Stromal cell of bone marrow (primary cell): ENCODE results near the gene SDF2.

Experiments
- DNase-seq: peaks from one replicate; pipeline ENCODE4 v3.0.0-alpha.2; 2012; ENCODE audit warnings: low read depth

Gene SDF2, protein sequence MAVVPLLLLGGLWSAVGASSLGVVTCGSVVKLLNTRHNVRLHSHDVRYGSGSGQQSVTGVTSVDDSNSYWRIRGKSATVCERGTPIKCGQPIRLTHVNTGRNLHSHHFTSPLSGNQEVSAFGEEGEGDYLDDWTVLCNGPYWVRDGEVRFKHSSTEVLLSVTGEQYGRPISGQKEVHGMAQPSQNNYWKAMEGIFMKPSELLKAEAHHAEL

DNA sequence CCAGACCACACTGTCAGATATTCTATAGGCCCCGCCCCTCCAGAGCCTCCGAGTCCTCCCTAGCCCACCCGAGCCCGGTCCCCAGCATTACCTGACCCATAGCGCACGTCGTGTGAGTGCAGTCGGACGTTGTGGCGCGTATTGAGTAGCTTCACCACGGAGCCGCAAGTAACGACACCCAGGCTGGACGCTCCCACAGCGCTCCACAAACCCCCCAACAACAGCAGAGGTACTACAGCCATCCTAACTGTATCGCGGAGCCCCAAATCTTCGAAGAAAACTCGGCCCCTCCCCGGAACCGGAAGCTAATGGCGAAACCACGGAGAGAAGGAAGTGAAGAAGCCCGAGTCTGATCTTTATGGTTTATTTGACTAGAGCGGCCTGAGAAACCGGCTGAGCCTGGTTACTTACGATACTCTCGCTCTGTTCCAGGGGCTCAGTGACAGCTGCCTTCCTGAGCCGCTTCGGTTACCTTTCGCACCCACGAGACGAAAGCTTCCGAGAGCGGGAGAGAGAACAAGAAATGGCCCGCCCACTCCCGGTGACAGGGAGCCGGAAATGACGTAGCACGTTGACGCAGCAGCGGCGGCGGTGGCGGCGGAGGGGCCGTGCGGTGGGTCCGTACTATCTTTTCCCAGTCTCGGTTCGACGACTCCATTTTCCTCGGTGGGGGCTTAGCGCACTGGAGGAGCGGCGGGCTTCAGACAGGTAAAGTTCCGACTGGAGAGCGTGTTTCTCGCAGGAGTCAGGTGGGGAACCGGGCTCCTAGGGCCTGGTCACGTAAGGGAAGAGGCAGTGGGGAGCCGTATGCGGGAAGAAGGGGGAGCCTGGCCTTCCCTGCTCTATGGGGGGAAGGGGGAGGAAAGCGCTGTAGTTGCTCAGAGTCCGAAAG, at the start of gene SDF2, which contains the start of gene SUPT6H:
Gene SDF2 (minus strand): TSS at position 272 of the 892 bp plus-strand sequence. CDS start 30 bp downstream, at position 242.
Gene SUPT6H (plus strand): TSS at position 571 of the 892 bp plus-strand sequence. CDS start 11,197 bp downstream, outside the sequence.
- DNase-seq, result peak; percentile 78

GRCh38 chr17:28710861-28711722, 49.4 kb upstream of the SDF2 start:
- peak; percentile 79 for DNase-seq

DNA sequence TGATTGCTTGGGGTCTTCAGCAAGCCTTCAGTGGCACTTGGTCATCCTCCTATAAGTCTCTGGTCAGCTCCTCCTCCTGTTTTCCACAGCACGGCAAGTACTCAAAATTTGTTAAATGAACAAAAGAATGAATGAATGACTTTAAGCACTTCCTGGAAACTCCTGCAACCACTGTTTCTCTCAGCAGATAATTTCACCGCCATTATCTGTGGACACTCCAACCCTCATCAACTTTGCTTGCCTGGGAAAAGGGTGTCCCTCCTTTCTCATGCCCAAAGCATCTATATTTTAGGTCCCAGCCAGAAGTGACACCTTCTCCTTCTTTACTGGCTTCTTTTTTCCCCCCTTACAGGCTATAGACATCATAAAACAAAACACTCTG, 45.6 kb upstream of the SDF2 start:
- no peak for DNase-seq

DNA sequence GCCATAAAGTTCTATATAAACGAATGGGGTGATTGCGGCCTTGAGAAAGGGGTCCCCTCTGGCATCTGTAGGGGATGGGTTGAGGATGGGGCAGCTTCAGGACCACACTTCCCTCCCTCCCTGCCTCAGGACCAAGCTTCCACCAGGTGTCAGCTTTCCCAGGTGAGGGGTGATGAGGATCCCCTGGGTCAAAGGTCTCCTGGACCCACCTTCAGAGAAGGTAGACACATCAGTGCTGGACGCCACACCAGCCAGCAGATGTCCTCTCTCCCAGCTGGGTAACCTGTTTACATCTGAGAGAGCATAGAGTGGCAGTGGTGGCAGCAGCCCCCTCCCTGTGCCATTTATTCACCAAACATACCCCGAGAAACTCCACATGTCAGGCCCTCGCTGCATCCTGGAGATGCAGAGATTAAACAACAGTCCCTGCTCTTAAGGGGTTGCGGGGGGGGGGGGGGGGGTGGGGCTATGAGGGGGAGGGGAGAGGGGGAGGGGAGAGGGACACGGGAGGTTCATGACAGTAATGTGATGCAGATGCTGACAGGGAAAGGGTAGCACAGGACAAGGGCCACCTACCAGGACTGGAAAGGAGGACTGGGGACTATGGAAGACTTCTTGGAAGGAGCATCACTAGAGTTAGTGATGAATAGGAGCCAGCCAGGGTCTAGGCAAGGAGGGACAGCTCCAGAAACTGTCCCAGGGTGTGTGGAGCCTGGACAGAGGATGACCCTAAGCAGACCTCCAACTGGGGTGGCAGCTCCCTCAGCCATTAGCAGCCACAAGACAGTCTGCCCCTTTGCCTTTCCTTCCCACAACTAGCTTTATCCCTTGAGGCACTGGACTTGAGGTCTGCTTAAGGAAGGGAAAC, 45.0 kb upstream of the SDF2 start:
- no peak for DNase-seq

DNA sequence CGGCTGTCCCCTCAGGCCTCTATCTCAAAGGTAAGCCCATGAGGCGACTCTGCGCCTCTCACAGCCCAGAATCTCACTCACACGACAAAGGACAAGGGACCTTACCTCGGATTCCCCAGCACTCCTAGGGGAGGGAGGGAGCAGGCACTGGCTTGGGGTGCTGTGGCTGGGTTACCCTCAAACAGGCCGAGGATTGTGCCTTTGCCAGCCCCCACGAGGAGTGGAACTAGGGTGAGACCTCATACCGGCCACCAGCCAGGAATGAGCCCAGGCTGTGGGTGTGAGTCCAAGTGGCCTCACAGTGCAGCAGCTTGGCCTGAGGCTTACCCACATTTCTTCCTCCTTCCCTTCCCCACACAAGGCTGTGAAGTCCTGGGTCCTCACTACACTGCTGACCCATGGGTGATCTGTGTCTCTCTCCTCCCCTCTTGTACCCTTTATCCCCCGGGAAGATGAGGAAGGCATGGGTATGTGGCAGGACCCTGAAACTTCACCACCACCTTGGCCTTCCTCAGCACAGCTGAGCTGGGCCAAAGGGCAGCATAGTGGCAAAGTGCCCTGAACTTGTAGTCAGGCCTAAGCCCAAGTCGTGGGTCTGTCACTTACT, 44.1 kb upstream of the SDF2 start:
- no peak for DNase-seq

DNA sequence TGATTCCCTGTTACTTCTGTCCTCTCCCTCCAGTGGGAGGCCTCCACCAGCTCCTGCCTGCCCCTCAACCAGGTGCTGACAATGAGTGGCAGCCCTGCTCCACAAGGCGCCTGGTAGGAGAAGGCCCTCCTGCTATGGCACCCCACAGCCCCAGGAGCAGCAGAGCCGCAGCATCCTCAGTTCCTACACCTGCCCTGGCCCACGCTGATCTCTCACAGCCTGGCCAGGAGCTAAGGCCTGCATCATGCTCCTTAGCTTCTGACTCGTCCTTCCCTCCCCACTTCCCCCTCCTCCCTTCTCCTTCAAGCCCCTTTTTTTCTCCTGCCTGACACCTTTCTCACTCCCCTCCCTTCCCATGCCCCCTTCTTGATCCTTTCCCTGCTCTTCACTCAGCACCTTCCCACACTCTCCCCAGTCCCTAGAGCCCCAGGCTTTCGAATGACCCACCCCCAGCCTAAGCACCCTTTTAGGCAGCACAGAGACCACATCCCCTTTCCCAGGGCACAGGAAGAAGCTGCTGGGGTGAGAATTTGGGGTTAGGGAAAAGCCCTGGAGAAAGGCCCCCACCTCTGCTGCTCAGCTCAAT, 43.5 kb upstream of the SDF2 start:
- no peak for DNase-seq

- DNase-seq, result no peak
Observed at GRCh38 chr17:28704219-28704858, 42.6 kb upstream of the SDF2 start.

DNA sequence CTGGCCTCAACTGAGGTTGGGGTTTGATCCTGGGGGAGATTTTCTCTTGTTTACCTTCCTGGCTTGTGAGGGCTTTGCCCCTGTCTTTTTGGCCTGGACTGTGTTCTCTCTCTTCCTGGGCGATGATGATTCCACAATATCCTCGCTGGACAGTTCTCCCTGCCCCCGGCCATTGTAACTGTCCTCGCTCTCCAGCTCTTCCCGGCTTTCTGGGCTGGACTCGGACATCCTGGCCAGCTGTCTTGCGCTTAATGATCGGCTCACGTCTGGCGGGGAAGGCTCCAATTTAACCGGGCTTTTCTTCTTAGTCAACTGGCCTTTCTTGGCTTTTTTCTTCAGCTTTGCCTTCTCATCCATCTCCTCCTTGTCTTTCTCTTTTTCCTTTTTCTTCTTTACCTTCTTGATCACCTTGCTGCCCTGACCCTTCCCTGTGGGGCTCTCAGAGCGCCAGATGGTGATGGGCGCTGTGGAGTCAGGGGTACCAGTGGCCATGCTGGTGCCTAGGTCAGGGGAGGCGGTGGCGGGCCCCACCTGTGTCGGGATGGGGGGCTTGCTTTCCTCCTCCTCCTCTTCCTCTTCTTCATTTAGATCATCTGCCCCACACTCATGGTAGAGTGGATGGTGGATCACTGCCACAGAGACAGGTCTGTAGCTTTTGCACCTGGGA, 42.0 kb upstream of the SDF2 start:
- no peak for DNase-seq

DNA sequence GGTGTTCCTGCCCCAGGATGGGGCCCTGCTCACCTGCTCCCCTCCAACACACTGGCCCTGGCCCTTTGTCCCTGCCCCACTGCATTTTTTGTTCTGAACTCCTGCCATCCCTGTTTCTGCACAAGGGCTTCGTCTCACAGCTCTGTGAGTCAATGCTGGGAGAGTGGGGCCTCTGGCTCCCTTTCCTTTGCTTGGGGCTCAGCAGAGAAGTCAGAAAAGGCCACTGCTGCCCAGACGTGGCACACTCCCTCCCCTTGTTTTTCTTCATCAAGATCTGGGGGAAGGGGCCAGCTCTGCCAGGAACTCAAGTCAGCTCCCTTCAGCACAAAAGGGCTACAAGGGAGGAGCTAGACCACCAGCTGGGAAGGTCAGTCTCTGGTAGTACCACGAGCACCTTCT, 41.0 kb upstream of the SDF2 start:
- DNase-seq, result no peak

DNA sequence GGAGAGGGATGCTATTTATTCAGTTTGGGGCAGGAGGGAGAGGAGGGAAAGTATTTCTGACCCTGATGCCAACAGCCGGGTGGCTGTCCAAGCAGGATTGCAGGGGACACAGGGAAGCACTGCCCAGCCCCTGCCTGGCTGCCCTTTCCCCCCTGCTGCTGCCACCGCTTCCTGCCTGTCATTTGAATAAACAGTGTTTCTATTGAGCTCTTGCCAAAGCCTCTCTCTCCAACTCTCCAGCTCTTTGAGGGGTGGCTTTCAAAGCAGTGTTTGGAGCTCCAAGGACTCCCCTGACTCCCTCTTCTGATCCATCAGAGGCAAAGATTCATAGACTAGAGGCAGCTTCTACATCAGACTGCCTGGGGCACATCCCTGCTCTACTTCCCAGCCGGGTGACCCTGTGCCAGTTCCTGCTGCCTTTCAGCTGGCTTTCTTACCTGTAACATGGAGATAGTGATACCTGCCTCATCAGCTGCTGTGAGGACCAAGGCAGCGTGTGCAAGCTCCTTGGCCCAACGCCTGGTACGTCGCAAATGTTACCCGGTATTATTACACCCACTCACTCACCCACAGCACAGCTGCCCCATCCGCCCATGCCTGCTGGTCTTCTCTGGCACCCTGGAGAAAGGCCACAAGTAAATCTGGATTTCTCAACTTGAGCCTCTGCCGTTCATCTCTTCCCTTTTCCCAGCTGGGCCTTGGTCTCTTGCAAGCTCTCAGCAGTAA, 40.5 kb upstream of the SDF2 start:
- DNase-seq, result no peak

DNA sequence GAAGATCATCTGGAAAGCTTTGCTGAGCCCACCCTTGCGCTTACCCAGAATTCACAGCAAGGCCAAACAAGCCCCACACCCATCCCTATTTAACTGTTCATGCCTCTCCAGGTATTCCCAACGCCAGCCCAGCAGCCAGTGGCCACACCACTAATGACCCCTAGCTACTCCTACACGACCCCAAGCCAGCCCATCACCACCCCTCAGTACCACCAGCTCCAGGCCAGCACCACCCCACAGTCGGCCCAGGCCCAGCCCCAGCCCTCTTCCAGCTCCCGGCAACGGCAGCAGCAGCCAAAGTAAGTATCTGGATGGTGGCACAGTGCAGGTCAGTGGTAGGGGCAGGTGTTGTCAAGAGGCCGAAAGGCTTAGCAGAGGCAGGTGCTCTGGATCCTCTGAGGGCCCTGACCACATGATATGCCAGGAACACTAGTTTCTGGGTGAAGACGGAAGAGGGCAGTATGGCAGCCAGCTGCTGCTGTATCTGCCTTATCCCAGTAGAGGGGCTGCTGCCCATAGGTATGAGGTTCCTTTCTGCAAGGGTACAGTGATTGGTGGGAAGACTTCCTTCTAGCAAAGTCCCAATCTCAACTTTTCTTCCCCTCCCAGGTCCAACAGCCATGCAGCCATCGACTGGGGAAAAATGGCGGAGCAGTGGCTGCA, 39.3 kb upstream of the SDF2 start:
- DNase-seq, result no peak

- DNase-seq, result no peak
Observed at GRCh38 chr17:28700278-28700677, 38.6 kb upstream of the SDF2 start.

DNA sequence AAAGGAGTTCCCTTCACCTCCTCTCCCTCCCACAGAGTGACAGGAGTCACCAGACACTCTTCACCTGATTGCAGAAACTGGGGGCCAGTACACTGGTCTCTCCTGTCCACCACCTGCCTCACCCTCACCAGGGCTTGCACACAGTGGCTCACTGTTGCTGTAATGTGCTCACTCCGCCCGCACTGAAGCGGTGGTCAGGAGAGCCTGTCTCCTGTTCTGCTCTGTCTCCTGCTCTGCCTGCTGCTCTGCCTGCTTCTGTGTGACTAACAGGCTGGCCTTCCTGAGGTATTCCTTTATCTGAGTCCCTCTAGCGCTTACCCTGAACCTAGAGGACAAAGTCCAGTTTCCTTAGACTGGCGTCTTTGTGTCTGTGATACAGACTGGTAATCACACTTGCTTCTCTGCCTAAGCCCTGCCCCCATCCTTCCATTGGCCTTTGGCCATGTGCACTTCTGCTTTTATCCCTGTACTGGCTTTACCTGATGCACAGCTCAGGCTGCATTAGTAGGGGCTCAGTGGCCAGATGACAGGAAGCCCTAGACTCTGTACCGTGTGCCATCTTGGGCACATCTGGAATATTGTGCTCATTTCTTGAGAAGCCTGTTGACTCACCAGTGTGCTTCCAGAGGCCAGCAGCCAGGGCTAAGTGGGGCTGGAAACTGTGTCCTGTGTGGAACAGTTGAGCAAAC, 36.7 kb upstream of the SDF2 start:
- no peak for DNase-seq

DNA sequence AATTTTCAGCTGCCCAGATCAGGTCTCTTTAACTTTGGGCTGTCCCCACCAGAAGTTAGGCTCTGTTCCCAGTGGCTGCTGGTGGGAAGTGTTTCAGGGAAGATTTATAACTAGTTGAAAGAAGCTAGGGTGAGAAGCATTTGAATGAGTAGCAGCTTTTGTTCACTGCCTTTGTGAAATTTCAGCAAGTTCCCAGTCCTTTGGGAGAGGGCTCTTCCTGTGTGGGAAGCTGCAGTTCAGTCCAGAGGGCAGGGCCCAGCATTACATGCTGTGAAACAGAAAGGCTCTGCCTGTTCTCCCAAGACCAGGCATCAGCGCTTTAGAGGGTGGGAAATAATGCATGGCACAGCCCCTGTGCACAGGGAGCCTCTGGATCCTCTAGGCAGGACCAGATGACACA, 32.2 kb upstream of the SDF2 start:
- DNase-seq, result no peak

DNA sequence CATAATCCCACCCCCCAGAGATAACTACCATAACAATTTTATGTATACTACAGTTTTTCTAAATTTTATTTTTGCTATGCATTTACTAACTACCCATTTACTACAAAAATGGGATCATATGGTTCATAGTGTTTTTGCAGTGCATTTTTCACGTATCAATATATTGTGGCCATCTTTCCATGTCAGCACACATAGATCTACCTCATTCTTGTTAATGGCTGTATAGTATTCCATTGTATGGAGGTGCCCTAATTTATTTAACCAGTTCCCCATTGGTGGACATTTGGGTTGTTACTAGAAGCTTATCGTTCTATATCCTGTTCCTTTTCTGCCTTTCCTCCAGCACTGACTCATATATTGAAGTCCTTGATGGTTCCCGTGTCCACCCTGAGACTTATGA, 27.3 kb upstream of the SDF2 start:
- DNase-seq, result no peak

DNA sequence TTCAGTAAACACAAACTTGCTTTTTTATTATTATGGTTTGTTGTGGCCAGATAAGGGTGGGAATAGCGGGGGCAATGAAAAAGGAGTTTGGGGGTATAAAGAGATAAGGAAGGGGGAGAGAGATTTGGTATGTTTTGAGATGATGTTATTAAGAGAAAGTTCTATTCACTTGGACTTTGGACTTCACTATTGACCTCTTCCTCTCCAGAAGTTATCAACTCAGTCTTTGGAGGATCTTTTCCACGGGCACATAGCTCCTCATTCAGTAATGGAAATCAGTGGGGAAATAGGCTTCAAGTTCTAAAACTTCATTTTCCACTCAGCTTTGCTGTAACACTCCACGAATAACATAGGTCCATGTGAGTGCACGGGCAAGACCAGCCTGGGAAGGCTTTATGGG, 26.8 kb upstream of the SDF2 start:
- DNase-seq, result no peak

DNA sequence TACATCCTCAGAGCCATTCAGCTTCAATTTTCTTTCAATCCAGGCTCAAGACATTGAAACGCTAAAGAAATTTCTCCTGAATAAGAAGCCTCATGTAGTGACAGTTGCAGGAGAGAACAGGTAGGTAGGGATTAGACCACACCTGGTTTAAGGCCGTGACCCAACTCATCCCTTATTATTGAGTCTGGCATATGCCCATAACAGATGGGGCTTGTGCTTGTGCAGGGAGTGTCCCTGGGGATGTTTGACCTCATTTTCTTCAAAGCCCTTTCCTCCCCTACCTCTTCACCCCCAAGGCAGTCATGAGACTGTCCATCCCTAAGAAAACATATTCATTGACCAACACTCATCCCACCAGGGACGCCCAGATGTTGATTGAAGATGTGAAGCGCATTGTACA, 24.6 kb upstream of the SDF2 start:
- no peak for DNase-seq

GRCh38 chr17:28685366-28685765, 23.7 kb upstream of the SDF2 start:
- no peak for DNase-seq
